8988T (cell line): Measurements from ENCODE around the gene PADI1.
"Not testable (repeated sequence)": the region's sequence is repeated elsewhere in the genome, so short reads cannot be mapped to it uniquely, and the experiment has no call there.

Experiments used
- DNase-seq: peaks from one replicate; pipeline ENCODE4 v3.0.0; 2011

The PADI1 gene

DNA sequence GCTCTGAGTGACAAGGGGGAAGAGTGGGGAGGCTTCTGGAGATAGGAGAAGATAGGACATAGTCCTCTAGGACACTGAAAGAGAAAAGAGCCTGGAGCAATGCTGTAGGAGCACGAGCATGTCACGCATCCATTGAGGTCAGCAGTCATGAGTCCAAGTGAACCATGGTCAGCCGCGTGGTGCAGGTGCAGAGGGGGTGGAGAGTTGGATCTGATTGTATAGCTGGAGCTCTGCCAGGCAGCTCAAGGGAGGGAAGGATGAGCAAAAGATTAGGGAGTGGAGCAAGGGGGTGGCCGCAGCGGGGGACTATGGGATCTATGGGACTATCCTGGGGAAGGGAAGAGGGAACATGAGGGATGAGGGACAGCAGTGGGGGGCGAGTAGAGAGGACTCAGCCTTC lies 14.0 kb downstream of the PADI1 start:
- DNase-seq: no peak

DNA sequence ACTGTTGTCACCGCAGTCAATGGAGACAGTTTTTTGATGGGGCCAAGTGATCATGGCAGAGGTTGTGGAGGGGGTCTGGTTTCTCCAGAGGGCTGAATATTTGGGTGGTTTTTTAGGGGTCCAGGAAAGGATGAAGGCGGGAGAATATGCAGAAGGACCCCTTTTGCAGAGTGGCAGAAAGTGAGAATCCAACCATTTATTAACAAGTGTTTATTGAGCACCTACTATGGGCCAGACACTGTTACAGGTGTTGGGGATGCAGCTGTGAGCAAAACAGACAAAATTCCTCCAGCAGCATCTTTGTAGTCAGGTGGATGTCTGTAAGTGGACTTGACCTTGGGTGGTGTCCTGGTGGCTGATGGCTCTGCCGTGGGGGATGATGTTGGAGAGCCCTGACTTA lies 15.4 kb downstream of the PADI1 start:
- DNase-seq: no peak

DNA sequence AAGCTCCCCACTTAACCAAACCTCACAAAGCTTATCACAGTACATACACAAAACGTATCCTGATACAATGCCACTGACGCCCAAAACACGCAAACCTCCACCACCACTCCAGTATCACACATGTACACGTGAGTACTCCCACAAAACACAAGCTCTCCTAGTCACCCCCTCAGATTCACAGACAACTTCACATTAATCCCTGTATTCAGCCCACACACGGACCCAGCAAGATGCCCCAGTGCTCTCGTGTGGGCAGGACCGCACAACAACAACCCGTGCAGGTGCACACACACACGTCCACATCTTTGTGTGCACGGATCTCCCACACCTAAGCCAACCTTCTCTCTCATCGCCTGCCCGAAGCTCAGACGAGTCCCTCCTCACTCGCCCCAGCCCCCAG lies 17.6 kb downstream of the PADI1 start:
- DNase-seq: no peak

DNA sequence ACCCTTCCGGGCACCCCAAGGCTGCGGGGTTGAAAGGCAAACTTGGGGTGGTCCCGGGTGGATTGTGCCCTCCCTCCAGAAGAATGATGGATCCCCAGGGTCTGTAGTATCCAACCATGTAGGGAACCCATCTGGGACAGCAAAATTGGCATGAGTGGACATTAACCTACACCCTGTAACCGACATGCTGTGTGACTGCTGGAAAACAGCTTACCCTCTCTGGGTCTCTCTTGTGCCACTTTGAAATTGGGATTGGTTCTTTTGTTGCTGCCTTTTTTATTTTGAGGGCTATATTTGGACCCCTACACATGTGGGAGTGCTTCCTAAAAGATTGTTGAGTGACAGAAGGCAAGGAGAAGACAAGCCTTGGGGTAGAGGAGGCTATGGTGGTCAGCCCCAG lies 19.5 kb downstream of the PADI1 start:
- no peak for DNase-seq

DNA sequence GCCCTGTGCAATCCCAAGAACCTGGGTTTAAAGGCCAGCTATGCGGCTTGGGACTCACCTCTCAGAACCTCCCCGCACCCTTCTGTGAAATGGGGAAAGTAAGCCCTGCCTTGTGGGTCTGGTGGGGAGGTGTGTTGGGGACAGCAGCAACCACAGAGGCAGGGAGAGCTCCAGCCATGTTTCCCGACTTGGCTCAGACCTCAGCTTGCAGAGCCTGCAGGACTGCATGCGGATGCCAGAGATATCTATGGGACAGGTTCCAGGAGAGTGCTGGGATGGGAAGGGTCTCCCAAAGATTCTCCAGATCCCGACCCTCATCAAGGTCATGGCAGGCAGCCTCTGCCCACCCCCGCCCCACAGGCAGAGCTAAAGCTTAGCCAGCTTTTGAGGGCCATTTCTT lies 20.2 kb downstream of the PADI1 start:
- no peak for DNase-seq

DNA sequence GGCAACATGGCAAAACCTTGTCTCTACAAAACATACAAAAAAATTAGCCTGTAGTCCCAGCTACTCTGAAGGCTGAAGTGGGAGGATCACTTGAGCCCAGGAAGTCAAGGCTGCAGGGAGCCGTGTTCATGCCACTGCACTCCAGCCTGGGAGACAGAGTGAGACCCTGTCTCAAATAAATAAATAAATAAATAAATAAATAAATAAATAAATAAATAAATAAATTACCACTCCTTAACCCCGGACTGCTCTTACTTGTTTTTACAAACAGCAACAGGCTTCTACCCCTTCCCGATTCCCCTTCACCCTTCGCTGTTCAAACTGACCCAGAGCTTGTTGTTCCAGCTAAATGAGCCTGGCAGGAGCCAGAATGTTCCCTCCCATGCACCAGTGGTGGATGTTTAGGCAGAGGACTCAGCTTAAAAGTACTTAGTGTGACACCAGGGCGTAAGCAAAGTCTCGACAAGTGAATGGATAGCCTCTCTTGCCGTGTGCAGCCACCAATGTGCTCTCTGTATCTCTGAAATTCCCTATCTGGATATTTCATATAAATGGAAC lies 22.5 kb downstream of the PADI1 start:
- no peak for DNase-seq

DNA sequence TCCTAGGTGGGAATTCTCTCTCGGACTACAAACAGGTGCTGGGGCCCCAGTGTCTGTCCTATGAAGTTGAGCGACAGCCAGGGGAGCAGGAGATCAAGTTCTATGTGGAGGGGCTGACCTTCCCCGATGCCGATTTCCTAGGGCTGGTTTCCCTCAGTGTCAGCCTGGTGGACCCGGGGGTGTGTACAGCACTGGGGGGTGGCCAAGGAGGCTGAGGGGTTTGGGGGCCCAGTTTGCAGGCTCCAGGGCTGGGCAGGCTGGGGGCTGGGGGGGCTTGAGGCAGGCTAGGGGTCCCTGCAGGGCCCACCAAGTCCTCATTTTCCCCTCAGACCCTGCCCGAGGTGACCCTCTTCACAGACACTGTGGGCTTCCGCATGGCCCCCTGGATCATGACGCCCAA lies 23.7 kb downstream of the PADI1 start:
- no peak for DNase-seq

DNA sequence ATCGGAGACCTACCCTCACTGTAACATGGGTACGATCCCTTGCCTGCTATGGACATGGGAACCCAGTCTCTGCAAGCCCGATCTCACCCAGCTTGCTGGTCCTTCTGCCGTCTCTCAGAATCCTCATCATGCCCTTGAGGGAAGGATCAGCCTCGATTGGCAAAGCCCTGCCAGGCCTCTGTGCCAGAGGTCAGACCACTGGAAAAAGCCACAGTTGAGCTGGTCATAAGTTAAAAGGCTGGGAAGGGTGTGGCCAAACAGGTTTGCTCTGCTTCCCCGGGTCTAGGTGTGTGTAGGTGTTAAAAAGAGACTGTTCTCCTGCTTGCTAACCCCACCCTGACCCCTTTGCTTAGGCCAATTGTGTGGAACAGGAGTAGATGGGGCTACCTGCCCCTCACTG lies 24.5 kb downstream of the PADI1 start:
- DNase-seq: no peak

DNA sequence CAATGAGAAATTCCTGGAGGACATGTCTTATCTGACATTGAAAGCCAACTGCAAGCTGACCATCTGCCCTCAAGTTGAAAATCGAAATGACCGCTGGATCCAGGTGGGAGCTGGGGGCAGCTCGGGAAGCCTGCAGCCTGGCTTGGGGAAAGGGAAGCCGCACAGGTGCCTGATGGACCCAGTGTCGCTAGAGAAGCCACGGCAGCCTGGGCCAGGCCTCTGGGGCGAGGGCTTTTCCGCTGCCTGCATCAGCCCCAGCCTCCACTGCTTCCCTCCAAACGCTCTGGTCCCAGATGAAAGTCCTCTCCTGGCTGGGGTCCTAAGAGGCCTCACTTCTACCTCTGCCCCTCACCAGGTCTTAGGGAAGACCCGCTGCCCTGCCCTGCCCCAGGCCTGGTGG lies 25.2 kb downstream of the PADI1 start:
- DNase-seq: no peak

DNA sequence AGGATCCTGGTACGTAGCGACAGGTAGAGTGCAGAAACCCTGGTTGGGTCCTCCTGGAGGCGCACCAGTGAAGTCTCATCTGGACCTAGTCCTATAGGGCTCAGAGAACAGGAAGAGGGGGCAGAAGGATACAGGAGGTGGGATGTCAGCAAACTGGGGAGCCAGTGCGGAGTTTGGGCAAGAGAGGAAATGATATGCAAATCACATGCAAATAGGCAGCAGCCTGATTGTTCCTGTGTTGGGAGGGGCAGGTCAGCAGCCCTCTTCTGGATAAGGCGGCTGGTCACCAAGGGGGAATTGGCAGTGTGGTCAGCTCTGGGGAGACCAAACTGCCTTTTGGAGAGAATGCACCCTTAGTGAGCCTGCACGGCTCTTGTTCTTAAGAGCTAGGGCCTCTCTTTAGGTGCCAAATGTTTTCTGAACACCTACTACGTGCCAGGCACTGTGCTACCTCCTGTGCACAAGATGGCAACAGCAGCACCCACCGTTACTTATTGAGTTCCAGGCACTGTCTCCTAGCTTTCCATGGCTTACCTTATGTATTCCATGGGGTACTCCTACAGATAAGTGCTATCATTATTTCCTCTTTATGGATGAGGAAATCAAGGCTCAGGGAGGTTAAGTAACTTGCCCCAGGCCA lies 25.9 kb downstream of the PADI1 start:
- no peak for DNase-seq

DNA sequence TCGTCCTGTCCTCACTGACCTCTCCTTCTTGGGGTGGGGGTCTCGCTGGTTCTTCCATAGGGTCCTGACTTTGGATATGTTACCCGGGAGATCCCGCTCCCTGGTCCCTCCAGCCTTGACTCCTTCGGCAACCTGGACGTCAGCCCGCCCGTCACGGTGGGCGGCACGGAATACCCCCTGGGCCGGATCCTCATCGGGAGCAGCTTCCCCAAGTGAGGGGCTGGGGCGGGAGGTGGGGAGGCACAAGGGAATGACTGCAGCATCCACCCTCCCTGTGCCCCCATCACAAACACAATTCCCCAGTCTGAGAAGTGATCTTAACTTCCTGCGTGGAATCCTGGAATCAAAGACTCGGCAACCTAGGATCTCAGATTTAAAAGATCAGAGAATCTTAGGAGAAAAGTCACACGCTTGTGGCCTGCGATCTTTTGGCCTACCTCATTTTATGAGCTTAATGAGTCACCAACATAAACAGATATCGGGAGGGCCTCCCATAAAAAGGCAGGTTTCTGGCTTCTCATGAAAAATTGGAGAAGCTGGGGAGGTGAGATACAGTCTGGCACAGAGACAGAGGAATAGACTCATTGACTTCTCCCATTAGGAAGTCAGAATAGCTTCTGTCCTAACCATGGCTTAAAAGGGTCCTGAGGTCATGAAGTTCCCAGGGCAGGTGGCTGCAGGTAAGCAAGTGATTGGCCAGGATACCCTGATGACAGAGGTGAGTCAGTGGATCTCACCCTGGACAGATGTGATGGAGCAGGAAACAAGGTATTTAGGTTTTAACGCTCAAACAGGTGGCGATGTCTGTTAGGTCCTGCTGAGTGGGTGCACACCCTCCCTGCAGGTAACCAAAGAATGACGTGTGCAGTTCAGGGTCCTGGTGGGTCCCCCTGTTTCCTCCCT lies 28.1 kb downstream of the PADI1 start:
- no peak for DNase-seq

DNA sequence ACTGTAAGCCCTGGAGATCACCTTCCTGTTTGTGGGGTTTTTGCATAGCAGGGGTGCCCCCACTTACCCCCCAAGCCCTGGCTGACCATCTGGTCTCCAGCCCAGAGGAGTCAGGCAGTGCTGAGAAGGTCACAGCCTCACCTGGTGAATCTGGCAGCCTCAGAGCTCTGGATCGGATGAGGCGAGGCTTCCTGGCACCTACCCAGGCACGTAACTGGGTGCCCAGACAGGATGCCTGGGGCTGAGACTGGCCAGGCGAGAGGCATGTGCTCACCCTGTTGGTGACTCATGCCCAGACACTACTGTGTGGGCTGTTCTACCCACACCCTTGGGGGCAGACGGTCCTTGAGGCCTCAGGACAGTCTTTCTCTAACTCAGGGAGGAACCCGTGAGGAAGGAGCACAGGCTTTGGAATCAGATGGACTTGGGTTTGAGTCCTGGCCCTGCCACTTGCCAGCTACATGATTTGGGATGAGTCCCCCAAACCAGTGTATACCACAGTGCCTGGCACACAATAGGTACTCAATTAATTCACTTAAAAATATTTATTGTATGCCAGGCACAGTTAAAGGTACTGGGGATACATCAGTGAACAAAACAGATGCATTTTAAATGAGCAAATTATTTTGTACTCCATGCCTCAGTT lies 28.9 kb downstream of the PADI1 start:
- DNase-seq: peak; percentile 73

DNA sequence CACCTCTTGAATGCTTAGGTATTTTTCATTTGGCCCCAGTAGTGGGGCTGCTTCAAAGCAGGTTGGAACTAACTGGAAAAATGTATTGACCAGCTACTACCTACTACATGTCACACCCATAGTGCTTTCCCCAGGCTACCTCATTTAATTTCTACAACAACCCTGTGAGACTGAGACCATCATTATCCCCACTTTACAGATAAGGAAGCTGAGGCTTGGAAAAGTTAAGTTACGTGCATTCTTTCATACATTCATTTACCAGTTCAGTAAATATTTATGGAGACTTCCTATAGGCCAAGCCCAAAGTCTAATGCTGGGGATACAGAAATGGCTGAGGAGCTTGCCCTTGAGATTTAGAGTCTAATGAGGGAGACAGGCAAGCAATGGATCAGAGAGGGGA lies 29.5 kb downstream of the PADI1 start:
- DNase-seq: no peak

DNA sequence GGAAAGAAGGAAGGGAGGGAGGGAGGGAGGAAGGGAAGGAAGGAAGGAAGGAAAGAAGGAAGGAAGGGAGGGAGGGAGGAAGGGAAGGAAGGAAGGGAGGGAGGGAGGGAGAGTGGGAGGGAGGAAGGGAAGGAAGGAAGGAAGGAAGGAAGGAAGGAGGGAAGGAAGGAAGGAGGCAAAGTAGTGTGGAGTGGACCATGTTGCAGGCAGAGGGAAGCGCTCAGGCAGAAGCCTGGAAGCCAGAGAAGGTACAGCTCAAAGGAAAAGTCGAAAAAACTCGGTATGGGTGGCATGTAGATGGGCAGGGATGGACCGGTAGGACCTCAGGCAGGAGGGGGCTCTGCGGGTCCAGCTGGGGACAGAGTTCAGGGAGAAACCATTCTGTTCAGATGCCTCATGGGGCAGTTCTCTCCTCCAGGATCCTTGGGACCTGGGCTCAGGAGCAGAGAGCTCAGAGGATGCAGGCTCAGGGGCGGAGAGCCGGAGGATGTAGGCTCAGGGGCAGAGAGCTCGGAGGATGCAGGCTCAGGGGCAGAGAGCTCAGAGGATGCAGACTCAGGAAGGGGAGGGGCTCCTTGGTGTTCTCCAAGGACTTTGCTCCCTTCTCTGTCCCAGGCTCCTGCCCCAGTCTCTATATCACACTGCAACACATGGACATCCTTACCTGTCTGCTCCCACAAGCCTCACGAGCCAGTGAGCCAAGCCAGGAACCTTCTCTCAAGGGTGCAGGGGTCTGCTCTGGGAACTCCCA lies 30.4 kb downstream of the PADI1 start:
- no peak for DNase-seq

DNA sequence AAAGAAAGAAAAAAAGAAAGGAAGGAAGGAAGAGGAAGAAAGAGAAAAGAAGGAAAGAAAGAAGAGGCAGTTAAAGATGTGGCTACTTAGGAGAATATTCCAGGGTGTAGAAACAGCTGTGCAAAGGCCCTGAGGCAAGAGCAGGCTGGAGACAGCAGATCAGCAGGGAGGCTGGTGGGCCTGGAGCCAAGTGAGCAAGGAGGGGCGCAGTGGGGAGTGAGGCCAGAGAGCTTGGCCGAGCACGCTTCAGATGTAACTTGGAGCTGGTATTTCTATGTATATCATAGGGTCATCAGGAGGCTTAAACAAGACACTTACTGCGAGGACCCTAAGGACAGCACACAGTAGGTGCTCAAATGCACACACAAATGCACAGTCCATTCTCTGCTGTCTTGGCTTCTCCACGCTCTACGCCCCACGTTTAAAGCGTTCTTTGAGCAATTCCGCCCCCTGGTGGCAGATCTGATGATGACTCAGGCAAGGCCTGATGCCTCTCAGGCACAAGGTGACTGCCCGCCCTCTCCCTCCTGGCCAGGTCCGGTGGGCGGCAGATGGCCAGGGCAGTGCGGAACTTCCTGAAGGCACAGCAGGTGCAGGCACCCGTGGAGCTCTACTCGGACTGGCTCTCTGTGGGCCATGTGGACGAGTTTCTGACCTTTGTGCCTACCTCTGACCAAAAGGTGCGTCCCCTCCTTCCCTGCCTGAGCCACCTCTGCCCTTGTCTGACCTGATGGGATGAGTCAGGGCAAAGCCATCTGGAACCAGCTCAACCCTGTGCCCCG lies 32.0 kb downstream of the PADI1 start:
- DNase-seq: peak; percentile 71

DNA sequence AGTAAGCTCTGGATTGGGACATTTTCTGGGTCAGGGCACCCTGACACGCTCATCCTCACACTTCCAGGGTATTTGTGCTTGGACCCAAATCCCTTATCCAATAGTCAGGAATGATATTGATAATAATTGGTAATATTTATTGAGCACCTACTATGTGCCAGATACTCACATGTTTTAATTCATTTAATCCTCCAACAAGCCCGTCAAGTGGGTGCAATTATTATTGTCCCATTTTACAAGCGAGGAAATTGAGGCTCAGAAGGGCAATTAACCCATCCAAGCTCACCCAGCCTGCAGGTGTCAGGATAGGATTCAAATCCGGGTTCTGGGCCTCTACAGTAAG lies 32.6 kb downstream of the PADI1 start:
- no peak for DNase-seq

DNA sequence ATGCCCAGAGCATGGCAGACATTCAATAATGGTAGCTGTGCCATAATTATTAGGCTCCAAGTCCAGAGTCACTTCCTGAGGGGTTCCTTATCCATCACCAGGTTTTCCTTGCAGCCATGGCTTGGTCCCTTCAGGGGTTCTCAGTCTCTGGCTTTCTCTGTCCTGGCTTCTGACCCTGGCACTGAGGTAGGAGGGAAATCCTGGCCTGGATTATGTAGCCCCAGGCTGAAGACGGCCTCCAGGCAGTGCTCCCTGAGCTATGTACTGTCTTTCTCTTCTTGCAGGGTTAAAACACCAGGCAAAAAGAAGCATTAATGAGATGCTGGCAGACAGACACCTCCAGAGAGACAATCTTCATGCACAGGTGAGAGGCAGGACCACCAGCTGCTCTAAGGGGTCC lies 34.5 kb downstream of the PADI1 start:
- DNase-seq: peak; percentile 79

DNA sequence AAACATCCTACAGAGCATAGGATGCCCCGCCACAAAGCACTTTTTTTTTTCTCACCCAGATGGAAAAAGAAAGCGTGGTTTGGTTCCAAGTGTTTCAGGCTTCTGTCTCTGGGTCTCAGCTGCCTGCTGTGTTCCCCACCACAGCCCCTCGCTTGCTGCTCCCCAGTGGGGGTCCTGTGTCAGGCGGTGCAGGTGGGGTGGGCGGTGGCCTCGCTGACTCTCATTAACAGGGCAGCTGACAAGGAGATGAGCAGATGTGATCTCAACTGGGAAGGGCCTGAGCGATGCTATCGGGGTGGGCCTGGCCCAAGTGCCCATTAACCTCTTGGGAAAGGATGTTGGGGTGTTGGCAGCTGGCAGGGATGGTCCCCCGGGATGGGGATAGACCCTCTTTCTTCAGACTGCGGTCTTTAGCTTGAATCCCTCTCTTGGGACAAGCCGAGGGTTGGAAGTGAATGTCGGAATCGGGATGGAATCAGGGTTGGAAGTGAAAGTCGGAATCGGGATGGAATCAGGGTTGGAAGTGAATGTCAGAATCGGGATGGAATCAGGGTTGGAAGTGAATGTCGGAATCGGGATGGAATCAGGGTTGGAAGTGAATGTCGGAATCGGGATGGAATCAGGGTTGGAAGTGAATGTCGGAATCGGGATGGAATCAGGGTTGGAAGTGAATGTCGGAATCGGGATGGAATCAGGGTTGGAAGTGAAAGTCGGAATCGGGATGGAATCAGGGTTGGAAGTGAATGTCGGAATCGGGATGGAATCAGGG lies 36.3 kb downstream of the PADI1 start:
- not testable (repeated sequence) for DNase-seq

DNA sequence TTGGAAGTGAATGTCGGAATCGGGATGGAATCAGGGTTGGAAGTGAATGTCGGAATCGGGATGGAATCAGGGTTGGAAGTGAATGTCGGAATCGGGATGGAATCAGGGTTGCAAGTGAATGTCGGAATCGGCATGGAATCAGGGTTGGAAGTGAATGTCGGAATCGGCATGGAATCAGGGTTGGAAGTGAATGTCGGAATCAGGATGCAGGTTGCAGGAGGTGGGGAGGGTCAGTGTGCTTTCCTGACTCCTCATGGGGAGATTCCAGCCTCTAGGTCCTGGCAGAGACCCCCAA lies 36.8 kb downstream of the PADI1 start:
- not testable (repeated sequence) for DNase-seq

DNA sequence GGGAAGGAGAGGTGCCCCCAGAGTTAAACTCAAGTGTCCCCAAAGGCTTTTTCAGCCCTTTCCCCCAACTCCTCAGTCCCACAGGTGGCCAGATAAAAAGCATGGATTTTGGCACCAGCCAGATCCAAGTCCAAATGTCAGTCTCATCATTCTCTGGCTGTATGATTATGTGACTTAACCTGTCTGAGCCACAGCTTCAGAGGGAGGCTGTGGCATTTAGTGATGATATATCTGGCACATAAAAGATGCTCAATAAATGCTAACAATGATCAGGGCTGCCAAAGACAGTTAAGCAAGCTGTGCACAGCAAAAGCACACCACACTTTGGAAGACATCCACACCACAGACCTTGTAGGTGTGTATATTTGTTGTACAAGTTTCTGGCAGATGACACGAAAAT lies 38.3 kb downstream of the PADI1 start:
- no peak for DNase-seq

DNA sequence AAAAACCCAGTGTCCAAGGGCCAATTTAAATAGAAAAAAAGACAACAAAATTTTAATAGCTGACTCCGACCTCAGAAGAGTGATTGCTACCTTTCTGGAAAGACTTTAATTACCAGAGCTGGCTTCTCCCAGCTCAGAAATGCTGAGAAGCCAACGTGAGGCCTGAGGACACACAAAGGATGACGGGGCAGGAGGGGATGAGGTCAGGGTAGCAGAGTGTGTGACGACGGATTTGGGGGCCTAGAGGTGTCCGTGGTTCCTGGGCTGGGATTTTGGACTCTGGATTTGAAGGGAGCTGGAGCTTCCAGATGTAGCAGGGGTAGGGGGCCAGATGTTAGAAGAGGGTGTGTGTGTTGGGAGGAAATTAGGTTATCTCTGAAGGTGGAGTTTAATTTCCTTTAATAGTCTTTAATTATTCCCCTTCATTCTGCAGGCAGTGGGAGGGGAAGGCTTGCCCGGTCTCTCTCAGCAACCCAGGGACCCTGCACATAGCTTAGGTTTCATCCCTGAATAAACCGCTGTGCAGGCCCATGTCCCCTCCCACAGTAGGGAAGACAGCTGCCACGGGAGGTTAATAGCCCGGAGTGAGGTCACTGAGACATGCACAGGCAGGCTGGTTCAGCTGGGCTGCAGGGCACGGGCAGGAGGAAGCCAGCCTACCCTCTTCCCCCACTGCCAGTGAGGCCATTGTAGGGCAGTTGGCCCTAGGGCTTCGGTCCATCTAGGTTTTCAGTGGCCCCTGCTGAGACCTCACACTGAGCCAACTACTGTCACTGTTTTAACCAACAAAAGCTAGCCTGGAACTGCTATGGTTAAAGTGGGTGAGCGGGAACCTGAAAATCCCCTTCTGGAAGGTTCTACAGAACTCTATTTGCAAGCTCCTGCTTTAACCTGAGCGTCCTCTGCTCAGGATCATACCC lies 40.2 kb downstream of the PADI1 start:
- DNase-seq: no peak
